DND-41 (cell line): ENCODE measurements around the gene WFDC8.

Experiments
- ATAC-seq: fragments of 200-7000 bp; cut with Tn5 transposase; 3 replicates; pipeline ENCODE4 v1.9.1; 2021; ENCODE audit warnings: low read depth; ENCODE audit not compliant: insufficient read depth
- DNase-seq: peaks from one replicate; pipeline ENCODE4 v3.0.0-alpha.2; 2020
- H2AFZ ChIP-seq: 2 replicates; pipeline ENCODE4 v1.6.0; 2012; ENCODE audit warnings: low read depth, low read length
- H3K27ac ChIP-seq: 2 replicates; pipeline ENCODE4 v1.5.1; 2012; ENCODE audit warnings: low read length, inconsistent platforms
- H3K27me3 ChIP-seq: fragments of 200-600 bp; sonication (generic); 2 replicates; pipeline ENCODE4 v1.6.0; 2012; ENCODE audit warnings: low read length, mild to moderate bottlenecking, inconsistent platforms; ENCODE audit not compliant: insufficient read depth, poor library complexity
- H3K36me3 ChIP-seq: 2 replicates; pipeline ENCODE4 v1.5.1; 2012; ENCODE audit warnings: low read length, inconsistent platforms; ENCODE audit not compliant: insufficient read depth
- H3K4me1 ChIP-seq: 2 replicates; pipeline ENCODE4 v1.5.1; 2012; ENCODE audit warnings: mild to moderate bottlenecking, low read length; ENCODE audit not compliant: insufficient read depth
- H3K4me2 ChIP-seq: 2 replicates; pipeline ENCODE4 v1.6.0; 2012; ENCODE audit warnings: mild to moderate bottlenecking, moderate library complexity, low read length, inconsistent platforms; ENCODE audit not compliant: insufficient read depth
- H3K4me3 ChIP-seq, 2 experiments: fragments of 200-600 bp in 1 of 2; shearing (Covaris generic) in 1 of 2; 2 replicates each; pipeline ENCODE4 v1.5.1; 2012 to 2016; ENCODE audit warnings: inconsistent platforms in 2 of 2, low read length in 2 of 2, mild to moderate bottlenecking in 2 of 2, low read depth in 1 of 2, moderate library complexity in 1 of 2
- H3K79me2 ChIP-seq: 2 replicates; pipeline ENCODE4 v1.6.0; 2012; ENCODE audit warnings: low read length, inconsistent platforms; ENCODE audit not compliant: insufficient read depth
- H3K9ac ChIP-seq: 2 replicates; pipeline ENCODE4 v1.6.0; 2012; ENCODE audit warnings: low read depth, mild to moderate bottlenecking, inconsistent platforms, low read length, moderate library complexity
- H3K9me3 ChIP-seq: 2 replicates; pipeline ENCODE4 v1.5.1; 2012; ENCODE audit warnings: low read length, moderate library complexity, mild to moderate bottlenecking, inconsistent platforms; ENCODE audit not compliant: insufficient read depth, severe bottlenecking
- H4K20me1 ChIP-seq: 2 replicates; pipeline ENCODE4 v1.6.0; 2012; ENCODE audit warnings: low read length; ENCODE audit not compliant: insufficient read depth
- CTCF ChIP-seq: IDR thresholded peaks from 2 replicates; pipeline ENCODE4 v1.5.1; 2012; ENCODE audit warnings: borderline replicate concordance, low read length, moderate library complexity, mild to moderate bottlenecking; ENCODE audit not compliant: poor library complexity, severe bottlenecking; ENCODE audit errors: extremely low read depth
- EZH2 ChIP-seq: IDR thresholded peaks from 3 replicates; pipeline ENCODE4 v1.6.1; 2012; ENCODE audit warnings: borderline replicate concordance, low read depth, mild to moderate bottlenecking, moderate library complexity, low read length, inconsistent platforms; ENCODE audit not compliant: severe bottlenecking

WFDC8 gene

GRCh38 chr20:45593498-45593897, 14.4 kb upstream of the WFDC8 start:
- ATAC-seq (no peak), DNase-seq (no peak)
- H3K4me1 ChIP-seq: no peaks in the 10 kb centered on the region
- no peak overlapping the region for H2AFZ ChIP-seq
- H3K9ac ChIP-seq: no peak overlapping the region
- no peak overlapping the region for H3K4me2 ChIP-seq
- H4K20me1 ChIP-seq: no peaks in the 10 kb centered on the region
- no peaks in the 10 kb centered on the region for H3K79me2 ChIP-seq
- no peaks in the 10 kb centered on the region for H3K9me3 ChIP-seq
- no peak overlapping the region for H3K27ac ChIP-seq
- H3K27me3 ChIP-seq: no peaks in the 10 kb centered on the region
- TF ChIP-seq CTCF (no peak), EZH2 (no peak)
- H3K36me3 ChIP-seq: no peaks in the 10 kb centered on the region
- H3K4me3 ChIP-seq: no peak overlapping the region

- no peak overlapping the region for H2AFZ ChIP-seq
- TF ChIP-seq CTCF (peak; percentile 77), EZH2 (no peak)
These were observed 13.6 kb upstream of the WFDC8 start for GRCh38 chr20:45592574-45593189.

GRCh38 chr20:45589725-45590124, 10.6 kb upstream of the WFDC8 start:
- Histone ChIP-seq H3K9me3 (no peaks in the 10 kb centered on the region), H3K4me2 (no peak overlapping the region), H3K27ac (no peak overlapping the region), H2AFZ (no peak overlapping the region), H3K79me2 (no peaks in the 10 kb centered on the region), H4K20me1 (no peaks in the 10 kb centered on the region), H3K27me3 (no peaks in the 10 kb centered on the region), H3K9ac (no peak overlapping the region), H3K4me3 (no peak overlapping the region), H3K36me3 (no peaks in the 10 kb centered on the region), H3K4me1 (no peaks in the 10 kb centered on the region)
- TF ChIP-seq CTCF (no peak), EZH2 (no peak)
- no peak for DNase-seq
- no peak for ATAC-seq

More at GRCh38 chr20:45592574-45593189, 13.6 kb upstream of the WFDC8 start:
- Histone ChIP-seq H3K79me2 (no peaks in the 10 kb centered on the region), H3K36me3 (no peaks in the 10 kb centered on the region), H3K27ac (no peak overlapping the region), H3K4me2 (no peak overlapping the region), H3K4me1 (no peaks in the 10 kb centered on the region), H4K20me1 (no peaks in the 10 kb centered on the region), H3K27me3 (no peaks in the 10 kb centered on the region), H3K9ac (no peak overlapping the region), H3K9me3 (no peaks in the 10 kb centered on the region), H3K4me3 (no peak overlapping the region)
- DNase-seq: peak; percentile 27
- peak; percentile 69 for ATAC-seq
